HEK293 (cell line): ENCODE data around the gene WWOX.

Source experiments
- CTCF ChIA-PET: fragments of 350-600 bp; formaldehyde crosslinking; extraction: SDS; loops from one replicate; lab custom pipeline; 2021; ENCODE audit warnings: antibody characterized with exemption; lab: Yijun Ruan, JAX
- POLR2A ChIA-PET: fragments of 300-600 bp; formaldehyde crosslinking; extraction: SDS; loops from one replicate; lab custom pipeline; 2020; ENCODE audit warnings: antibody characterized with exemption, inconsistent platforms; lab: Yijun Ruan, JAX
- H3K27ac ChIP-seq: fragments of 200-500 bp; sonication (Bioruptor generic); 2 replicates; pipeline ENCODE4 v1.5.1; 2014; ENCODE audit warnings: low read depth, low read length, control low read depth, inconsistent platforms; ENCODE audit errors: extremely low read depth
- H3K36me3 ChIP-seq, 2 experiments: fragments of 200-500 bp in 1 of 2; sonication (Bioruptor generic) in 1 of 2; 1 replicate in 1 of 2; 2 replicates in 1 of 2; pipeline ENCODE4 v1.5.1; 2014 to 2017; ENCODE audit warnings: inconsistent platforms in 2 of 2, low read length in 2 of 2; ENCODE audit not compliant: control insufficient read depth in 2 of 2, insufficient read depth in 1 of 2
- H3K4me1 ChIP-seq: fragments of 200-500 bp; sonication (Bioruptor generic); 2 replicates; pipeline ENCODE4 v1.5.1; 2014; ENCODE audit warnings: mild to moderate bottlenecking, low read length, inconsistent platforms; ENCODE audit not compliant: control insufficient read depth, insufficient read depth
- H3K4me3 ChIP-seq: 2 replicates; pipeline ENCODE4 v1.5.1; 2011; ENCODE audit warnings: low read depth, mild to moderate bottlenecking, control low read depth, low read length, moderate library complexity
- H3K9me3 ChIP-seq: fragments of 200-500 bp; sonication (Bioruptor generic); 2 replicates; pipeline ENCODE4 v1.5.1; 2014; ENCODE audit warnings: low read depth, low read length, inconsistent platforms; ENCODE audit not compliant: control insufficient read depth, insufficient read depth
- EGR2 ChIP-seq: fragments of 450-650 bp; formaldehyde crosslinking; IDR thresholded peaks from 2 replicates; pipeline ENCODE4 v1.5.1; 2016; ENCODE audit warnings: low read depth, missing biosample characterization, missing genetic modification characterization
- GFI1B ChIP-seq: fragments of 450-650 bp; formaldehyde crosslinking; IDR thresholded peaks from 2 replicates; pipeline ENCODE4 v1.5.1; 2016; ENCODE audit warnings: missing biosample characterization, missing genetic modification characterization
- GLIS1 ChIP-seq: fragments of 450-650 bp; formaldehyde crosslinking; IDR thresholded peaks from 2 replicates; pipeline ENCODE4 v1.5.1; 2016; ENCODE audit warnings: missing biosample characterization, missing genetic modification characterization
- PRDM1 ChIP-seq: fragments of 450-650 bp; formaldehyde crosslinking; IDR thresholded peaks from 2 replicates; pipeline ENCODE4; 2016; ENCODE audit warnings: missing biosample characterization, missing genetic modification characterization
- REPIN1 ChIP-seq: fragments of 450-650 bp; formaldehyde crosslinking; IDR thresholded peaks from 2 replicates; pipeline ENCODE4 v1.5.1; 2017; ENCODE audit warnings: missing biosample characterization, missing genetic modification characterization, low read depth
- REST ChIP-seq: fragments of 450-650 bp; formaldehyde crosslinking; IDR thresholded peaks from 2 replicates; pipeline ENCODE4 v1.5.1; 2016; ENCODE audit warnings: missing biosample characterization, missing genetic modification characterization
- SALL2 ChIP-seq: fragments of 450-650 bp; formaldehyde crosslinking; IDR thresholded peaks from 2 replicates; pipeline ENCODE4 v1.5.0; 2017; ENCODE audit warnings: missing biosample characterization, mild to moderate bottlenecking, missing genetic modification characterization, borderline replicate concordance
- SP3 ChIP-seq: fragments of 450-650 bp; formaldehyde crosslinking; IDR thresholded peaks from 2 replicates; pipeline ENCODE4 v1.5.1; 2016; ENCODE audit warnings: missing biosample characterization, missing genetic modification characterization
- ZNF175 ChIP-seq: fragments of 450-650 bp; formaldehyde crosslinking; IDR thresholded peaks from 2 replicates; pipeline ENCODE4 v1.5.1; 2016; ENCODE audit warnings: missing biosample characterization, missing genetic modification characterization
- ZNF2 ChIP-seq: fragments of 450-650 bp; formaldehyde crosslinking; IDR thresholded peaks from 2 replicates; pipeline ENCODE4 v1.5.1; 2016; ENCODE audit warnings: missing biosample characterization, missing genetic modification characterization
- ZNF48 ChIP-seq: fragments of 450-650 bp; formaldehyde crosslinking; IDR thresholded peaks from 2 replicates; pipeline ENCODE4 v1.5.1; 2016; ENCODE audit warnings: missing biosample characterization, missing genetic modification characterization
- ZNF555 ChIP-seq: fragments of 450-650 bp; formaldehyde crosslinking; conservative IDR thresholded peaks from 2 replicates; pipeline ENCODE4 v1.5.1; 2017; ENCODE audit warnings: missing biosample characterization, mild to moderate bottlenecking, missing genetic modification characterization, inconsistent platforms
- ZNF571 ChIP-seq: fragments of 450-650 bp; formaldehyde crosslinking; IDR thresholded peaks from 2 replicates; pipeline ENCODE4 v1.5.0; 2017; ENCODE audit warnings: missing biosample characterization, missing genetic modification characterization
- ZNF596 ChIP-seq: fragments of 450-650 bp; IDR thresholded peaks from 2 replicates; pipeline ENCODE4 v1.5.0; 2018; ENCODE audit warnings: missing biosample characterization, mild to moderate bottlenecking, missing genetic modification characterization, moderate library complexity
- ZNF623 ChIP-seq: fragments of 450-650 bp; formaldehyde crosslinking; IDR thresholded peaks from 2 replicates; pipeline ENCODE4 v1.5.1; 2016; ENCODE audit warnings: missing biosample characterization, missing genetic modification characterization
- ZNF747 ChIP-seq: fragments of 450-650 bp; formaldehyde crosslinking; IDR thresholded peaks from 2 replicates; pipeline ENCODE4 v1.5.1; 2016; ENCODE audit warnings: missing biosample characterization, missing genetic modification characterization
- ZNF776 ChIP-seq: fragments of 450-650 bp; formaldehyde crosslinking; IDR thresholded peaks from 2 replicates; pipeline ENCODE4 v1.5.0; 2017; ENCODE audit warnings: missing biosample characterization, missing genetic modification characterization, borderline replicate concordance
- TF ChIP-seq, protein P1 (sequence below): IDR thresholded peaks from 2 replicates; pipeline ENCODE4 v1.6.1; 2011; ENCODE audit warnings: mild to moderate bottlenecking, low read depth, low read length, borderline replicate concordance

WWOX gene

DNA sequence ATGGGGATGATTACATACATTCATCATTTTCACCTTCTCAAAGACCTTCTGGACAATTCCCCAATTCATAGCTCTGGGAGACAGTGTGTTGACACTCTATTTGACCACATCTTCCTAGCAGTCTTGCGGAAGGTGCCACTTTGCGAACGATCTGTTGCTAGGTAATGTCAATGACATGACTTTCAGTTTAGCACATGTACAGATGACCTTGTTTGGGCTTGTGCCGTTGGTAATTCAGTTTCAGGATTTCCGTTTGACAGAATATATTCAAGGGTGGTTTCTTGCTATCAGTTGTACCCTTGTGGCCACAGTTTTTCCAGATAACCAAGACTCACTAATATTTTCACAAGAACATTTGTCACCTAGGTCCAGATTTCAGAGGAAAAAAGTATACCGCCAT is 478.2 kb downstream of the WWOX start:
- CTCF ChIA-PET = interaction anchor here (0.6 kb wide), 1 partner anchor 736 kb away, joined by 4 read pairs; no protein-coding TSS in a partner anchor
- H3K4me1 ChIP-seq = no peaks in the 10 kb centered on the region
- H3K4me3 ChIP-seq = no peak overlapping the region
- no peaks in the 10 kb centered on the region for H3K36me3 ChIP-seq
- H3K27ac ChIP-seq = no peak overlapping the region
- no peaks in the 10 kb centered on the region for H3K9me3 ChIP-seq
- TF ChIP-seq ZNF555 (tag by site-specific recombination) (no peak), ZNF623 (no peak), REPIN1 (tag by site-specific recombination) (no peak), ZNF2 (tag by site-specific recombination) (no peak), ZNF175 (tag by site-specific recombination) (no peak), ZNF596 (tag by site-specific recombination) (no peak), ZNF48 (tag by site-specific recombination) (no peak), GFI1B (no peak), PRDM1 (no peak)
- TF ChIP-seq, protein P1, sequence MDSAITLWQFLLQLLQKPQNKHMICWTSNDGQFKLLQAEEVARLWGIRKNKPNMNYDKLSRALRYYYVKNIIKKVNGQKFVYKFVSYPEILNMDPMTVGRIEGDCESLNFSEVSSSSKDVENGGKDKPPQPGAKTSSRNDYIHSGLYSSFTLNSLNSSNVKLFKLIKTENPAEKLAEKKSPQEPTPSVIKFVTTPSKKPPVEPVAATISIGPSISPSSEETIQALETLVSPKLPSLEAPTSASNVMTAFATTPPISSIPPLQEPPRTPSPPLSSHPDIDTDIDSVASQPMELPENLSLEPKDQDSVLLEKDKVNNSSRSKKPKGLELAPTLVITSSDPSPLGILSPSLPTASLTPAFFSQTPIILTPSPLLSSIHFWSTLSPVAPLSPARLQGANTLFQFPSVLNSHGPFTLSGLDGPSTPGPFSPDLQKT = no peak
- TF ChIP-seq, all 188 proteins: peak for 0
- POLR2A ChIA-PET = no interaction called here

DNA sequence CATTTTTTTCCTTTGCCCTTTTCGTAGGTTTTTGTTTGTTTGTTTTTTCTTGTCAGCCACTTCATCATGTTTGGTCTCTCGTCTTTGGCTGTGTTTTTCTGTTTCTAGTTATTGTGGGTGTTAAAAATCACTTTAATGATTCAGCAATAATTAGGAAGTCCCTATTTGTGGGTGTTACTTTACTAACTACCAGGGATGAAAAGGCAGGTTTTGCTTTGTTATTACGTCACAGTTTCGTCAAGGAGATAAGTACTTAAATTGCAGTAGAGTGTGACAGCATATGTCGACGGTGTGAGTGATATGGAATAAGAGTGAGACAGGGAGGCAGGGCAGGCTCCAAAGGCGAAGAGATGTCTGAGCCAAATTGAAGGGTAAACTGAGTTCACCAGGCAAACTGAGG is 479.6 kb downstream of the WWOX start:
- TF ChIP-seq ZNF571 (tag by site-specific recombination) (no peak), EGR2 (no peak), GLIS1 (no peak), SALL2 (tag by site-specific recombination) (no peak)
- Histone ChIP-seq H3K9me3 (no peaks in the 10 kb centered on the region), H3K4me1 (no peaks in the 10 kb centered on the region), H3K36me3 (no peaks in the 10 kb centered on the region), H3K4me3 (no peak overlapping the region), H3K27ac (no peak overlapping the region)
- ChIA-PET CTCF (no interaction called here), POLR2A (no interaction called here)

DNA sequence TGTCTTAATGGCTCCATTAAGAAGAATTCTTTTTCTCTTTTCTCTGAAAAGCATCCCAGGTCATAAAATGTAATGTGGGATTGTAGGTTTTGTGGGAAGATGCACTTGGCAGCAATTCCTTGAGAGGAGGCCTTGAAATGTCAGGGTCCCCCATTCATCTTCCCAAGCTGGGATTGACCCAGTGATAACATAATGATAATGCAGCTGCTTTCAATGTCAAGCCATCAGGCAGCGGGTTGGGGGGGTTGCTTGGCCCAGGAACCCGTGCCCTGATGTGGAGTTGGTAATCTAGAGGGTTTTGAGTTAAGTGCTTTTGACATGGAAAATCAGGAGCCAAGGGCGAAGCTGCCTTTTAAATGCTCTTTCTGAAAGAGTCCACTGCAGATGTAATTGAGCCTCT is 484.0 kb downstream of the WWOX start:
- no peak overlapping the region for H3K27ac ChIP-seq
- no peaks in the 10 kb centered on the region for H3K4me1 ChIP-seq
- TF ChIP-seq REST (tag by site-specific recombination) = no peak
- TF ChIP-seq ZNF776 (tag by site-specific recombination) = no peak
- TF ChIP-seq ZNF747 = no peak
- no peak for TF ChIP-seq SP3
- no peak for TF ChIP-seq ZNF175 (tag by site-specific recombination)
- no peak overlapping the region for H3K4me3 ChIP-seq
- H3K36me3 ChIP-seq = no peaks in the 10 kb centered on the region
- CTCF ChIA-PET = no interaction called here
- POLR2A ChIA-PET = no interaction called here
- H3K9me3 ChIP-seq = no peaks in the 10 kb centered on the region
